GM04503 (cell line): ENCODE results near the gene LDB2.

Experiments used
- DNase-seq: peaks from one replicate; pipeline ENCODE4 v3.0.0-alpha.2; 2012; ENCODE audit warnings: low read depth

Gene LDB2

GRCh38 chr4:16685536-16685935 is 212.9 kb downstream of the LDB2 start:
- DNase-seq: no peak

GRCh38 chr4:16684935-16685334 is 213.5 kb downstream of the LDB2 start:
- DNase-seq: no peak

GRCh38 chr4:16684097-16684496 is 214.3 kb downstream of the LDB2 start:
- peak; percentile 54 for DNase-seq

- no peak for DNase-seq
These were observed 215.5 kb downstream of the LDB2 start for GRCh38 chr4:16682975-16683374.

GRCh38 chr4:16677001-16677944 is 221.2 kb downstream of the LDB2 start:
- no peak for DNase-seq

- DNase-seq: no peak
These were observed 222.1 kb downstream of the LDB2 start for GRCh38 chr4:16676230-16676770.

GRCh38 chr4:16674082-16674481 is 224.4 kb downstream of the LDB2 start:
- DNase-seq: no peak

GRCh38 chr4:16672421-16672820 is 226.0 kb downstream of the LDB2 start:
- DNase-seq: no peak

GRCh38 chr4:16671741-16672140 is 226.7 kb downstream of the LDB2 start:
- DNase-seq: no peak

GRCh38 chr4:16670727-16671126 is 227.7 kb downstream of the LDB2 start:
- DNase-seq: no peak

- DNase-seq: no peak
These were observed 229.4 kb downstream of the LDB2 start for GRCh38 chr4:16669036-16669435.

GRCh38 chr4:16668488-16668887 is 230.0 kb downstream of the LDB2 start:
- DNase-seq: no peak

GRCh38 chr4:16667464-16667863 is 231.0 kb downstream of the LDB2 start:
- DNase-seq: peak; percentile 78

- no peak for DNase-seq
These were observed 232.4 kb downstream of the LDB2 start for GRCh38 chr4:16665942-16666551.

GRCh38 chr4:16663732-16664131 is 234.7 kb downstream of the LDB2 start:
- DNase-seq: no peak

GRCh38 chr4:16663307-16663706 is 235.1 kb downstream of the LDB2 start:
- DNase-seq: no peak

- DNase-seq: no peak
These were observed 236.6 kb downstream of the LDB2 start for GRCh38 chr4:16661813-16662212.

GRCh38 chr4:16660656-16661055 is 237.8 kb downstream of the LDB2 start:
- no peak for DNase-seq

GRCh38 chr4:16659694-16660093 is 238.8 kb downstream of the LDB2 start:
- no peak for DNase-seq

GRCh38 chr4:16659079-16659478 is 239.4 kb downstream of the LDB2 start:
- no peak for DNase-seq

GRCh38 chr4:16658183-16658582 is 240.3 kb downstream of the LDB2 start:
- DNase-seq: no peak

- no peak for DNase-seq
These were observed 243.3 kb downstream of the LDB2 start for GRCh38 chr4:16655111-16655510.

- DNase-seq: no peak
These were observed 245.6 kb downstream of the LDB2 start for GRCh38 chr4:16652732-16653305.
